Fibroblast of lung (primary cell): Measurements from ENCODE around the gene OSBPL9. TPM values are rescaled to one million over a fixed set of nuclear protein-coding genes. Genes with fewer than 3 reads are reported as not detected.

Experiments
- DNase-seq, 2 donors: peaks; one replicate each; pipeline versions ENCODE4 v3.0.0 to v3.0.0-alpha.2; 2010; ENCODE audit warnings: low read depth in 2 of 2
- H2AFZ ChIP-seq: 2 replicates; pipeline ENCODE4 v1.5.1; 2012; ENCODE audit warnings: low read length, control low read depth, inconsistent platforms
- H3K27ac ChIP-seq: 2 replicates; pipeline ENCODE4 v1.5.1; 2011; ENCODE audit warnings: low read length, control low read depth; ENCODE audit not compliant: insufficient read depth
- H3K27me3 ChIP-seq: 2 replicates; pipeline ENCODE4 v1.5.1; 2011; ENCODE audit warnings: mild to moderate bottlenecking, low read length; ENCODE audit not compliant: control insufficient read depth, insufficient read depth
- H3K36me3 ChIP-seq: 2 replicates; pipeline ENCODE4 v1.5.1; 2011; ENCODE audit warnings: low read length; ENCODE audit not compliant: control insufficient read depth, insufficient read depth
- H3K4me1 ChIP-seq: 2 replicates; pipeline ENCODE4 v1.5.1; 2011; ENCODE audit warnings: low read length; ENCODE audit not compliant: control insufficient read depth, insufficient read depth; ENCODE audit errors: extremely low read depth
- H3K4me2 ChIP-seq: 2 replicates; pipeline ENCODE4 v1.5.1; 2011; ENCODE audit warnings: low read length, control low read depth; ENCODE audit not compliant: insufficient read depth; ENCODE audit errors: extremely low read depth
- H3K4me3 ChIP-seq, 4 experiments: fragments of 200-600 bp in 1 of 4; sonication (generic) in 1 of 4; replicated peaks in 1 of 4; 2 replicates each; pipeline ENCODE4 v1.5.1; 2011 to 2016; ENCODE audit warnings: low read length in 4 of 4, low read depth in 3 of 4, mild to moderate bottlenecking in 3 of 4, control low read depth in 2 of 4, inconsistent platforms in 1 of 4, mixed read lengths in 1 of 4; ENCODE audit not compliant: insufficient read depth in 1 of 4; ENCODE audit errors: control extremely low read depth in 1 of 4
- H3K79me2 ChIP-seq: 2 replicates; pipeline ENCODE4 v1.5.1; 2012; ENCODE audit warnings: mild to moderate bottlenecking, low read length, inconsistent platforms; ENCODE audit not compliant: control insufficient read depth, insufficient read depth
- H3K9ac ChIP-seq: 2 replicates; pipeline ENCODE4 v1.5.1; 2011; ENCODE audit warnings: mild to moderate bottlenecking, low read length, control low read depth; ENCODE audit not compliant: insufficient read depth
- H3K9me3 ChIP-seq: 2 replicates; pipeline ENCODE4 v1.5.1; 2012; ENCODE audit warnings: low read depth, low read length; ENCODE audit not compliant: control insufficient read depth, insufficient read depth
- H4K20me1 ChIP-seq: 2 replicates; pipeline ENCODE4 v1.5.1; 2011; ENCODE audit warnings: low read length; ENCODE audit not compliant: control insufficient read depth, insufficient read depth; ENCODE audit errors: extremely low read depth
- EZH2 ChIP-seq: IDR thresholded peaks from 2 replicates; pipeline ENCODE4 v1.5.1; 2012; ENCODE audit warnings: low read length, control low read depth, mild to moderate bottlenecking; ENCODE audit errors: missing control alignments
- polyA plus RNA-seq, 2 donors: library from polyadenylated mRNA; depleted of rRNA in 1 of 2; stranded (reverse) in 1 of 2; unstranded in 1 of 2; fragments of >200 nt; gene quantifications; 2 replicates each; pipeline ENCODE4 v1.2.1, GENCODE V29; 2011 to 2012; ENCODE audit warnings: missing spikeins in 1 of 2
- total RNA-seq: library from RNA; depleted of rRNA; stranded (reverse); fragments of >200 nt; gene quantifications from 2 replicates; pipeline ENCODE4 v1.2.1, GENCODE V29; 2014
- TF ChIP-seq, protein P1 (sequence below), 2 donors: IDR thresholded peaks in 1 of 2; conservative IDR thresholded peaks in 1 of 2; 1 replicate in 1 of 2; 2 replicates in 1 of 2; pipeline ENCODE4 v1.5.1; 2011 to 2012; ENCODE audit warnings: low read length in 2 of 2, control low read depth in 1 of 2, inconsistent platforms in 1 of 2, low read depth in 1 of 2, mild to moderate bottlenecking in 1 of 2

The OSBPL9 gene
- total and polyA plus RNA-seq, 2 donors (not counting 1 experiment from before 2014, with no cell fraction given), result 62.5 to 90.7 TPM

- no peaks in the 10 kb centered on the region for H3K27me3 ChIP-seq
- H3K36me3 ChIP-seq, result no peaks in the 10 kb centered on the region
- no peaks in the 10 kb centered on the region for H3K9me3 ChIP-seq
- H4K20me1 ChIP-seq, result no peaks in the 10 kb centered on the region
- no peak overlapping the region for H3K9ac ChIP-seq
- H3K27ac ChIP-seq, result no peak overlapping the region
- peak; percentile 67 to 88 for DNase-seq
- H3K79me2 ChIP-seq, result peaks cover 2% of the 10 kb centered on the region
- H3K4me3 ChIP-seq, result no peak overlapping the region
- TF ChIP-seq EZH2, result no peak
- TF ChIP-seq, protein P1, sequence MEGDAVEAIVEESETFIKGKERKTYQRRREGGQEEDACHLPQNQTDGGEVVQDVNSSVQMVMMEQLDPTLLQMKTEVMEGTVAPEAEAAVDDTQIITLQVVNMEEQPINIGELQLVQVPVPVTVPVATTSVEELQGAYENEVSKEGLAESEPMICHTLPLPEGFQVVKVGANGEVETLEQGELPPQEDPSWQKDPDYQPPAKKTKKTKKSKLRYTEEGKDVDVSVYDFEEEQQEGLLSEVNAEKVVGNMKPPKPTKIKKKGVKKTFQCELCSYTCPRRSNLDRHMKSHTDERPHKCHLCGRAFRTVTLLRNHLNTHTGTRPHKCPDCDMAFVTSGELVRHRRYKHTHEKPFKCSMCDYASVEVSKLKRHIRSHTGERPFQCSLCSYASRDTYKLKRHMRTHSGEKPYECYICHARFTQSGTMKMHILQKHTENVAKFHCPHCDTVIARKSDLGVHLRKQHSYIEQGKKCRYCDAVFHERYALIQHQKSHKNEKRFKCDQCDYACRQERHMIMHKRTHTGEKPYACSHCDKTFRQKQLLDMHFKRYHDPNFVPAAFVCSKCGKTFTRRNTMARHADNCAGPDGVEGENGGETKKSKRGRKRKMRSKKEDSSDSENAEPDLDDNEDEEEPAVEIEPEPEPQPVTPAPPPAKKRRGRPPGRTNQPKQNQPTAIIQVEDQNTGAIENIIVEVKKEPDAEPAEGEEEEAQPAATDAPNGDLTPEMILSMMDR (conservative IDR thresholded peaks at IDR 0.05 in 1 of 2, IDR thresholded peaks at IDR 0.05 in 1 of 2; ENCODE audit: low read depth in 1 of 2, low read length in 2 of 2), result no peak
- no peak overlapping the region for H2AFZ ChIP-seq
- H3K4me2 ChIP-seq, result peak overlapping the region; percentile 19
- peaks cover 2% of the 10 kb centered on the region for H3K4me1 ChIP-seq
These were observed 119.8 kb downstream of the OSBPL9 start for GRCh38 chr1:51736702-51737101.

DNA sequence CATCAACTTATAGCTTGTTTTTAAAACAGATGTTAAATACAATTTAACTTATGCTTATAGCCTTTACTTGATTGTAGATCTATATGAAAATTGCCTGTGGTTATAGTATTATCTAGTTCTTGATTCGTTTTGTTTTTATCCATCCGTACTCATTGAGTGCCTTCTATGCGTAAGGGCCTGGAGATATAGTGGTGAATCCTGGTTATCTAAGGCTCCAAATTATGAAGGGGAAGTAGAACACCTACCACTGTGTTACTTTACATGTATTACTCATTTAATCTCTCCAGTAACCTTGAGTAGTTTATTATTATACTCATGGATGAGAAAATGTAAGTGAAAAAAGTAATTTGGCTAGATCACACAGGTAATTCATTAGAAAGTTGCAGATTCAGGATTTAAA lies 121.8 kb downstream of the OSBPL9 start:
- Histone ChIP-seq H4K20me1 (no peaks in the 10 kb centered on the region), H3K4me3 (no peak overlapping the region), H3K27me3 (no peaks in the 10 kb centered on the region), H3K36me3 (no peaks in the 10 kb centered on the region), H3K4me1 (peaks cover 2% of the 10 kb centered on the region), H3K4me2 (no peak overlapping the region), H3K79me2 (no peaks in the 10 kb centered on the region), H2AFZ (no peak overlapping the region), H3K27ac (no peak overlapping the region), H3K9me3 (no peaks in the 10 kb centered on the region), H3K9ac (no peak overlapping the region)
- TF ChIP-seq, protein P1 (conservative IDR thresholded peaks at IDR 0.05 in 1 of 2, IDR thresholded peaks at IDR 0.05 in 1 of 2; ENCODE audit: low read depth in 1 of 2, low read length in 2 of 2), result no peak
- TF ChIP-seq EZH2, result no peak
- DNase-seq, result no peak

GRCh38 chr1:51740652-51741051 lies 123.8 kb downstream of the OSBPL9 start:
- TF ChIP-seq, protein P1 (conservative IDR thresholded peaks at IDR 0.05 in 1 of 2, IDR thresholded peaks at IDR 0.05 in 1 of 2; ENCODE audit: low read depth in 1 of 2, low read length in 2 of 2), result no peak
- TF ChIP-seq EZH2, result no peak
- H3K4me2 ChIP-seq, result no peak overlapping the region

More at GRCh38 chr1:51740652-51741051, 123.8 kb downstream of the OSBPL9 start:
- no peaks in the 10 kb centered on the region for H3K79me2 ChIP-seq
- H3K4me1 ChIP-seq, result peaks cover 2% of the 10 kb centered on the region
- H3K36me3 ChIP-seq, result no peaks in the 10 kb centered on the region
- no peak overlapping the region for H3K4me3 ChIP-seq
- no peak overlapping the region for H3K9ac ChIP-seq
- no peak overlapping the region for H2AFZ ChIP-seq
- H4K20me1 ChIP-seq, result no peaks in the 10 kb centered on the region
- no peaks in the 10 kb centered on the region for H3K27me3 ChIP-seq
- H3K27ac ChIP-seq, result no peak overlapping the region
- DNase-seq, result no peak
- no peaks in the 10 kb centered on the region for H3K9me3 ChIP-seq
